ENCODE data around the gene CRYBB3.

The CRYBB3 gene

DNA sequence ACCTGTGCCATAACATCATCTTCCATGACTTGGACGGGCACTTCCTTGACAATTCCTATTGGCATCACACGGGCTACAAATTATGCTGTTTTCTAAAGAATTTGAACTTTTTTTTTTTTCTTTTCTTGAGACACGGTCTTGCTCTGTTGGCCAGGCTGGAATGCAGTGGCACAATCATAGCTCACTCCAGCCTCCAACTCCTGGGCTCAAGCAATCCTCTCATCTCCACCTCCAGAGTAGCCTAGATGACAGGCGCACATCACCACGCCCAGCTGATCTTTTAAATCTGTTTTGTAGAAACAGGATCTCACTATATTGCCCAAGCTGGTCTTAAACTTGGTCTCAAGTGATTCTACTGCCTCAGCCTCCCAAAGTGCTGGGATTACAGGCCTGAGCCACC lies 3.3 kb upstream of the CRYBB3 start:
- TF ChIP-seq BACH2 (CRISPR knock-in tag; IDR thresholded peaks at IDR 0.05; ENCODE audit: borderline replicate concordance) = no peak
- no peak for TF ChIP-seq ESRRG (CRISPR knock-in tag; IDR thresholded peaks at IDR 0.05)
- no peak for TF ChIP-seq ZC3H10 (CRISPR knock-in tag; IDR thresholded peaks at IDR 0.05)
- no peak for TF ChIP-seq RARB (CRISPR knock-in tag; IDR thresholded peaks at IDR 0.05)
- TF ChIP-seq SNAI2 (CRISPR knock-in tag; IDR thresholded peaks at IDR 0.05) = no peak
- TF ChIP-seq, protein P1, sequence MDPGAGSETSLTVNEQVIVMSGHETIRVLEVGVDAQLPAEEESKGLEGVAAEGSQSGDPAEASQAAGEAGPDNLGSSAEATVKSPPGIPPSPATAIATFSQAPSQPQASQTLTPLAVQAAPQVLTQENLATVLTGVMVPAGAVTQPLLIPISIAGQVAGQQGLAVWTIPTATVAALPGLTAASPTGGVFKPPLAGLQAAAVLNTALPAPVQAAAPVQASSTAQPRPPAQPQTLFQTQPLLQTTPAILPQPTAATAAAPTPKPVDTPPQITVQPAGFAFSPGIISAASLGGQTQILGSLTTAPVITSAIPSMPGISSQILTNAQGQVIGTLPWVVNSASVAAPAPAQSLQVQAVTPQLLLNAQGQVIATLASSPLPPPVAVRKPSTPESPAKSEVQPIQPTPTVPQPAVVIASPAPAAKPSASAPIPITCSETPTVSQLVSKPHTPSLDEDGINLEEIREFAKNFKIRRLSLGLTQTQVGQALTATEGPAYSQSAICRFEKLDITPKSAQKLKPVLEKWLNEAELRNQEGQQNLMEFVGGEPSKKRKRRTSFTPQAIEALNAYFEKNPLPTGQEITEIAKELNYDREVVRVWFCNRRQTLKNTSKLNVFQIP (CRISPR knock-in tag; IDR thresholded peaks at IDR 0.05; ENCODE audit: borderline replicate concordance, low read depth) = no peak
- TF ChIP-seq ZFP3 (CRISPR knock-in tag; IDR thresholded peaks at IDR 0.05) = no peak
- no peak for TF ChIP-seq OSR1 (CRISPR knock-in tag; IDR thresholded peaks at IDR 0.05)
- TF ChIP-seq ZNF8 (CRISPR knock-in tag; IDR thresholded peaks at IDR 0.05) = no peak
- TF ChIP-seq ZFP30 (CRISPR knock-in tag; IDR thresholded peaks at IDR 0.05) = no peak
- TF ChIP-seq CSDC2 (CRISPR knock-in tag; IDR thresholded peaks at IDR 0.05) = no peak
- no peak for ATAC-seq

DNA sequence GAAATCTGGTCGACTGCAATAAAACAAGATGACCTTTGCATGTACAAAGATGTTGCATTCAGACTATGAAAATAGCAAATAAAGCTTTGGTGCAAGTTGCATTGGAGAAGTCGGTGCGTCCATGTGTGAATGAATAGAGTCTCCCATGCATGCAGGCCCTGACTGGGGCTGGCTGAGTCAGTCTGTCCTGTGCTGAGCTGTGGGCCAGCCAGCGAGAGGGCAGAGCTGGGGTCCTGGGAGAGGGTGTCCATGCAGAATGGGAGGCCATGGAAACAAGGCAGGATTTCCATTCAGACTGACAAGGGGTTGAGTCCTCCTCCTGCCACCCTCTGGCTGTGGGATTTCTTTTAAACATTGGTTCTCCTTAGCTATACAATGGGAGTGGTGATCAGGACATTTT lies 2.3 kb upstream of the CRYBB3 start:
- ATAC-seq = no peak
- TF ChIP-seq, protein P1 (CRISPR knock-in tag; IDR thresholded peaks at IDR 0.05; ENCODE audit: borderline replicate concordance, low read depth) = no peak
- TF ChIP-seq, protein P2, sequence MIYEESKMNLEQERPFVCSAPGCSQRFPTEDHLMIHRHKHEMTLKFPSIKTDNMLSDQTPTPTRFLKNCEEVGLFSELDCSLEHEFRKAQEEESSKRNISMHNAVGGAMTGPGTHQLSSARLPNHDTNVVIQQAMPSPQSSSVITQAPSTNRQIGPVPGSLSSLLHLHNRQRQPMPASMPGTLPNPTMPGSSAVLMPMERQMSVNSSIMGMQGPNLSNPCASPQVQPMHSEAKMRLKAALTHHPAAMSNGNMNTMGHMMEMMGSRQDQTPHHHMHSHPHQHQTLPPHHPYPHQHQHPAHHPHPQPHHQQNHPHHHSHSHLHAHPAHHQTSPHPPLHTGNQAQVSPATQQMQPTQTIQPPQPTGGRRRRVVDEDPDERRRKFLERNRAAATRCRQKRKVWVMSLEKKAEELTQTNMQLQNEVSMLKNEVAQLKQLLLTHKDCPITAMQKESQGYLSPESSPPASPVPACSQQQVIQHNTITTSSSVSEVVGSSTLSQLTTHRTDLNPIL (CRISPR knock-in tag; IDR thresholded peaks at IDR 0.05; ENCODE audit: low read depth) = no peak
- no peak for TF ChIP-seq ZNF70 (CRISPR knock-in tag; IDR thresholded peaks at IDR 0.05)
- TF ChIP-seq ZFP3 (CRISPR knock-in tag; IDR thresholded peaks at IDR 0.05) = no peak
- no peak for TF ChIP-seq TCF4 (CRISPR knock-in tag; IDR thresholded peaks at IDR 0.05; ENCODE audit: borderline replicate concordance)
- no peak for TF ChIP-seq OSR1 (CRISPR knock-in tag; IDR thresholded peaks at IDR 0.05)
- TF ChIP-seq ISL1 (CRISPR knock-in tag; IDR thresholded peaks at IDR 0.05) = no peak
- TF ChIP-seq SNAI2 (CRISPR knock-in tag; IDR thresholded peaks at IDR 0.05) = no peak
- TF ChIP-seq, protein P3, sequence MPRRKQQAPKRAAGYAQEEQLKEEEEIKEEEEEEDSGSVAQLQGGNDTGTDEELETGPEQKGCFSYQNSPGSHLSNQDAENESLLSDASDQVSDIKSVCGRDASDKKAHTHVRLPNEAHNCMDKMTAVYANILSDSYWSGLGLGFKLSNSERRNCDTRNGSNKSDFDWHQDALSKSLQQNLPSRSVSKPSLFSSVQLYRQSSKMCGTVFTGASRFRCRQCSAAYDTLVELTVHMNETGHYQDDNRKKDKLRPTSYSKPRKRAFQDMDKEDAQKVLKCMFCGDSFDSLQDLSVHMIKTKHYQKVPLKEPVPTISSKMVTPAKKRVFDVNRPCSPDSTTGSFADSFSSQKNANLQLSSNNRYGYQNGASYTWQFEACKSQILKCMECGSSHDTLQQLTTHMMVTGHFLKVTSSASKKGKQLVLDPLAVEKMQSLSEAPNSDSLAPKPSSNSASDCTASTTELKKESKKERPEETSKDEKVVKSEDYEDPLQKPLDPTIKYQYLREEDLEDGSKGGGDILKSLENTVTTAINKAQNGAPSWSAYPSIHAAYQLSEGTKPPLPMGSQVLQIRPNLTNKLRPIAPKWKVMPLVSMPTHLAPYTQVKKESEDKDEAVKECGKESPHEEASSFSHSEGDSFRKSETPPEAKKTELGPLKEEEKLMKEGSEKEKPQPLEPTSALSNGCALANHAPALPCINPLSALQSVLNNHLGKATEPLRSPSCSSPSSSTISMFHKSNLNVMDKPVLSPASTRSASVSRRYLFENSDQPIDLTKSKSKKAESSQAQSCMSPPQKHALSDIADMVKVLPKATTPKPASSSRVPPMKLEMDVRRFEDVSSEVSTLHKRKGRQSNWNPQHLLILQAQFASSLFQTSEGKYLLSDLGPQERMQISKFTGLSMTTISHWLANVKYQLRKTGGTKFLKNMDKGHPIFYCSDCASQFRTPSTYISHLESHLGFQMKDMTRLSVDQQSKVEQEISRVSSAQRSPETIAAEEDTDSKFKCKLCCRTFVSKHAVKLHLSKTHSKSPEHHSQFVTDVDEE (CRISPR knock-in tag; IDR thresholded peaks at IDR 0.05) = no peak

DNA sequence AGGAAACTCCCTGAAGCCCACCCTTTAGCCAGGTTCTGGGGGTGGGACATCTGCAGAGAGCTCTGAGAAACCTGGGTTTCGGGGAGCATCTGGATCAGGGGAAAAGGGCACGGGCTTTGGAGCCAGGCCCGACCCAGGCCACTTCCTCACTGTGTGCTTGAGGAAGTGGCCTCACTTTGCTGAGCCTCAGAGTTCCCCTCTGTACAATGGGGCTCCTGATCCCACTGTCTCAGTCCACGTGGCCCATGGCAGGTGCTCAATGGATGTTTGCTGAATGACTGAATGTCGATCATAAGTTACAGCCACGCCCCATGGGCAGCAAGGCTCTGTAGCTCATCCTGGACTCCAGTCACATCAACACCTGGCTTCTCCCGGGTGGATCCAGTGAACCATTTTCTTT lies 1.3 kb downstream of the CRYBB3 start:
- no peak for ATAC-seq
- TF ChIP-seq RARB (CRISPR knock-in tag; IDR thresholded peaks at IDR 0.05) (no peak), ZNF8 (CRISPR knock-in tag; IDR thresholded peaks at IDR 0.05) (no peak), ARNTL (CRISPR knock-in tag; IDR thresholded peaks at IDR 0.05; ENCODE audit: borderline replicate concordance, low read depth) (no peak), SNAI2 (CRISPR knock-in tag; IDR thresholded peaks at IDR 0.05) (no peak)

DNA sequence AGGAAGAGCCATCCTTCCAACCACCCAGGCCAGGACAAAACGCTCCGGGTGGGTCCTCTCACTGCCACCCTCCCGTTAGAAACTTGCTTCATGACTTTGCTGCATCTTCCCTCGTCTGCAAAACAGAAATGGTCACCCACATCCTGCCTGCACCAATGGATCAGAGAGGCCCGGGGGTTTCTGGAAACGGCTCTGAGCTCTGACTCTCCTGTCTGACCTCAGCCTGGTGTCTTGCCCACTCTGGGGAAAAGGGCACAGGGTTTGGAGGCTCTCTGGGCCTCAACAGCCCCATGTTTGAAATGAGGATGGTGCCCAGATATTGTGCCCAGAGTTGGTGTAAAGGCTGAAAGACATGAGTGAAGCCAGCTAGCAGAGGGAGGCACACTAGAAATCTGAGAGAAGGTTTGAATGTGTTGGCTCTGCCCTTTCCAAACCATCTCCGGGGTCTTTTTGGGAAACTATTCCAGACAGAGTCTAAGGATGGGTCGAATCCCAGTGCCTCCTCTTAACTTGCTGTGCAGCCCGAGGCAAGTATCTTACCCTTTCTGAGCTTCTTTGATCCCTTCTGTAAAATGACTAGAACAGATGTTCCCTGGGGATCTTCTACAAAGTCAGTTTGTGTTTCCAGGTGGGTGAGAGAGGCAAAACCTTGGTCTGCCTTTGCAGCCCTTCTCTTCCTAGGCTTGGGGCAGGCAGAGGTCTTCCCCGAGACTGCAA lies 2.1 kb downstream of the CRYBB3 start:
- ATAC-seq = no peak

More for the DNA sequence above, 2.1 kb downstream of the CRYBB3 start:
- TF ChIP-seq BACH2 (CRISPR knock-in tag; IDR thresholded peaks at IDR 0.05; ENCODE audit: borderline replicate concordance) (no peak), ZNF70 (CRISPR knock-in tag; IDR thresholded peaks at IDR 0.05) (no peak), CSDC2 (CRISPR knock-in tag; IDR thresholded peaks at IDR 0.05) (no peak), SNAI2 (CRISPR knock-in tag; IDR thresholded peaks at IDR 0.05) (no peak), RARB (CRISPR knock-in tag; IDR thresholded peaks at IDR 0.05) (no peak), ZNF8 (CRISPR knock-in tag; IDR thresholded peaks at IDR 0.05) (no peak), ARNTL (CRISPR knock-in tag; IDR thresholded peaks at IDR 0.05; ENCODE audit: borderline replicate concordance, low read depth) (no peak), ZFP30 (CRISPR knock-in tag; IDR thresholded peaks at IDR 0.05) (no peak)
- TF ChIP-seq, protein P4, sequence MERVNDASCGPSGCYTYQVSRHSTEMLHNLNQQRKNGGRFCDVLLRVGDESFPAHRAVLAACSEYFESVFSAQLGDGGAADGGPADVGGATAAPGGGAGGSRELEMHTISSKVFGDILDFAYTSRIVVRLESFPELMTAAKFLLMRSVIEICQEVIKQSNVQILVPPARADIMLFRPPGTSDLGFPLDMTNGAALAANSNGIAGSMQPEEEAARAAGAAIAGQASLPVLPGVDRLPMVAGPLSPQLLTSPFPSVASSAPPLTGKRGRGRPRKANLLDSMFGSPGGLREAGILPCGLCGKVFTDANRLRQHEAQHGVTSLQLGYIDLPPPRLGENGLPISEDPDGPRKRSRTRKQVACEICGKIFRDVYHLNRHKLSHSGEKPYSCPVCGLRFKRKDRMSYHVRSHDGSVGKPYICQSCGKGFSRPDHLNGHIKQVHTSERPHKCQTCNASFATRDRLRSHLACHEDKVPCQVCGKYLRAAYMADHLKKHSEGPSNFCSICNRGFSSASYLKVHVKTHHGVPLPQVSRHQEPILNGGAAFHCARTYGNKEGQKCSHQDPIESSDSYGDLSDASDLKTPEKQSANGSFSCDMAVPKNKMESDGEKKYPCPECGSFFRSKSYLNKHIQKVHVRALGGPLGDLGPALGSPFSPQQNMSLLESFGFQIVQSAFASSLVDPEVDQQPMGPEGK (CRISPR knock-in tag; IDR thresholded peaks at IDR 0.05; ENCODE audit: borderline replicate concordance) = no peak
